CD4-positive, alpha-beta T cell treated with Interleukin-21 for 1 hour (primary cell): ENCODE measurements around the gene SOX10.

Experiments used
- DNase-seq: peaks from one replicate; pipeline ENCODE4 v3.0.0-alpha.2; 2020

The SOX10 gene

GRCh38 chr22:37929390-37929789 is 55.0 kb downstream of the SOX10 start:
- DNase-seq = no peak

GRCh38 chr22:37927637-37927936 is 56.8 kb downstream of the SOX10 start:
- DNase-seq = no peak

GRCh38 chr22:37926771-37927636 is 57.4 kb downstream of the SOX10 start:
- no peak for DNase-seq

- no peak for DNase-seq
Measured at GRCh38 chr22:37926358-37926757, 58.0 kb downstream of the SOX10 start.

- DNase-seq = no peak
Measured at GRCh38 chr22:37925767-37926166, 58.6 kb downstream of the SOX10 start.

- DNase-seq = no peak
Measured at GRCh38 chr22:37925330-37925729, 59.0 kb downstream of the SOX10 start.

GRCh38 chr22:37924386-37925065 is 59.8 kb downstream of the SOX10 start:
- DNase-seq = no peak

- DNase-seq = no peak
Measured at GRCh38 chr22:37923927-37924326, 60.4 kb downstream of the SOX10 start.
